ENCODE data around the gene CTBP1. TPM values are rescaled to one million over a fixed set of nuclear protein-coding genes. Genes with fewer than 3 reads are reported as not detected.

The CTBP1 gene
- total and polyA plus RNA-seq, 9 of the 15 experiments (the other 6 are each of a cell fraction or from before 2014, with no cell fraction given): 14.5 to 162 (median 68.2) TPM

DNA sequence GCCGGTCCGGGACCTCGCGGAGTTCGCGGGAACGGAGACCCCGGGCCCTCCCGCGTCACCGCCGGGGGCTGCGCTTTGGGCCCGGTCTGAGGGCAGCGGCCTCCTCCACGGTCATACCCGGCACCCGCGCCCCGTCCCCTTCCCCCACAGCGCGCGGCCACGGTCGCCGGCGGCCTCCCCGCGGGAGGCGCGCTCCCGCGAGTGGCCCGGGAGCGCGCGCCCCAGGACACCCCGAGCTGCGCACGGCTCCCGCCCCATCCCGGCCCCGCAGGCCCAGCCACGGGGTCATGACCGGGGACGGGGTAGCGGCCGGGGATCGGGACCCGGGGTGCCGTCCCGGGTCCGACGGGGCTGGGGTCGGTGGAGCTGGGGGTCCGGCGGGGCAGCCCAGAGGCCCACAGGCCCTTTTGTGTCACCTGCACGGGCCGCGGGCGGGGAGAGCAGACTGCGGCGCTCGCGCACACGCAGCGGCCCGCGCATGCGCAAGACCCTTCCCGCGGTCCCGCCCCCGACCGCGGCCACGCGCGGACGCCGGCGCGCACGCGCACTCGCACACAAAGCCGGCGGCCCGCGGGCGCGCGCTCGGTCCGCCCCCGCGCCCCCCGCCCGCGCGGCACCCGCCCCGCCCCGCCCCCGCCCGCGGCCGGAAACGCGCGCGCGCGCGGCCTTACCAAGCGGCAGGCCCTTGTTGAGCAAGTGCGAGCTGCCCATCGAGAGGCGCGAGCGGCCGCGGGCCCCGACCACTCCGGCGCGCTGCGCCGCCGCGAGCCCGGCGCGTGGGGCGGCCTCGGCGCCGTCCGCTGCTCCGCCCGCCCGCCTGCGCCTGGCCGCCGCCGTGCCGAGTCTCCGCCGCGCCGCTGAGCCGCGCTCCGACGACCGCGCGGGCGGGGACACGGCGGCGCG lies at the start of gene CTBP1 (continued):
- TF ChIP-seq, protein P1, sequence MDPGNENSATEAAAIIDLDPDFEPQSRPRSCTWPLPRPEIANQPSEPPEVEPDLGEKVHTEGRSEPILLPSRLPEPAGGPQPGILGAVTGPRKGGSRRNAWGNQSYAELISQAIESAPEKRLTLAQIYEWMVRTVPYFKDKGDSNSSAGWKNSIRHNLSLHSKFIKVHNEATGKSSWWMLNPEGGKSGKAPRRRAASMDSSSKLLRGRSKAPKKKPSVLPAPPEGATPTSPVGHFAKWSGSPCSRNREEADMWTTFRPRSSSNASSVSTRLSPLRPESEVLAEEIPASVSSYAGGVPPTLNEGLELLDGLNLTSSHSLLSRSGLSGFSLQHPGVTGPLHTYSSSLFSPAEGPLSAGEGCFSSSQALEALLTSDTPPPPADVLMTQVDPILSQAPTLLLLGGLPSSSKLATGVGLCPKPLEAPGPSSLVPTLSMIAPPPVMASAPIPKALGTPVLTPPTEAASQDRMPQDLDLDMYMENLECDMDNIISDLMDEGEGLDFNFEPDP (CRISPR knock-in tag; IDR thresholded peaks at IDR 0.05): no peak
- TF ChIP-seq, protein P2, sequence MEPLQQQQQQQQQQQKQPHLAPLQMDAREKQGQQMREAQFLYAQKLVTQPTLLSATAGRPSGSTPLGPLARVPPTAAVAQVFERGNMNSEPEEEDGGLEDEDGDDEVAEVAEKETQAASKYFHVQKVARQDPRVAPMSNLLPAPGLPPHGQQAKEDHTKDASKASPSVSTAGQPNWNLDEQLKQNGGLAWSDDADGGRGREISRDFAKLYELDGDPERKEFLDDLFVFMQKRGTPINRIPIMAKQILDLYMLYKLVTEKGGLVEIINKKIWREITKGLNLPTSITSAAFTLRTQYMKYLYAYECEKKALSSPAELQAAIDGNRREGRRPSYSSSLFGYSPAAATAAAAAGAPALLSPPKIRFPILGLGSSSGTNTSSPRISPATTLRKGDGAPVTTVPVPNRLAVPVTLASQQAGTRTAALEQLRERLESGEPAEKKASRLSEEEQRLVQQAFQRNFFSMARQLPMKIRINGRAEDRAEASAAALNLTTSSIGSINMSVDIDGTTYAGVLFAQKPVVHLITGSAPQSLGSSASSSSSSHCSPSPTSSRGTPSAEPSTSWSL (CRISPR knock-in tag; IDR thresholded peaks at IDR 0.05; ENCODE audit: borderline replicate concordance): no peak
- peak; percentile 65; the same call in 1 of the 2 replicates for TF ChIP-seq GATAD2B (IDR thresholded peaks at IDR 0.05; ENCODE audit: borderline replicate concordance)
- TF ChIP-seq, protein P3, sequence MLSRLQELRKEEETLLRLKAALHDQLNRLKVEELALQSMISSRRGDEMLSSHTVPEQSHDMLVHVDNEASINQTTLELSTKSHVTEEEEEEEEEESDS (CRISPR knock-in tag; IDR thresholded peaks at IDR 0.05): no peak
- no peak for TF ChIP-seq NFXL1 (CRISPR knock-in tag; IDR thresholded peaks at IDR 0.05)
- 0 out of 2 replicates have a peak, but pooled peaks have one; percentile 78 for TF ChIP-seq ZKSCAN8 (CRISPR knock-in tag; IDR thresholded peaks at IDR 0.05)
- TF ChIP-seq, protein P4, sequence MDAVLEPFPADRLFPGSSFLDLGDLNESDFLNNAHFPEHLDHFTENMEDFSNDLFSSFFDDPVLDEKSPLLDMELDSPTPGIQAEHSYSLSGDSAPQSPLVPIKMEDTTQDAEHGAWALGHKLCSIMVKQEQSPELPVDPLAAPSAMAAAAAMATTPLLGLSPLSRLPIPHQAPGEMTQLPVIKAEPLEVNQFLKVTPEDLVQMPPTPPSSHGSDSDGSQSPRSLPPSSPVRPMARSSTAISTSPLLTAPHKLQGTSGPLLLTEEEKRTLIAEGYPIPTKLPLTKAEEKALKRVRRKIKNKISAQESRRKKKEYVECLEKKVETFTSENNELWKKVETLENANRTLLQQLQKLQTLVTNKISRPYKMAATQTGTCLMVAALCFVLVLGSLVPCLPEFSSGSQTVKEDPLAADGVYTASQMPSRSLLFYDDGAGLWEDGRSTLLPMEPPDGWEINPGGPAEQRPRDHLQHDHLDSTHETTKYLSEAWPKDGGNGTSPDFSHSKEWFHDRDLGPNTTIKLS (IDR thresholded peaks at IDR 0.05; ENCODE audit: borderline replicate concordance, low read depth): peak; percentile 47; the same call in 1 of the 2 replicates
- no peak; the same call in 1 of the 2 replicates for TF ChIP-seq ETV5 (CRISPR knock-in tag; IDR thresholded peaks at IDR 0.05; ENCODE audit: low read depth)
- TF ChIP-seq SETDB1 (IDR thresholded peaks at IDR 0.05; ENCODE audit: low read length): no peak
- no peak for TF ChIP-seq SAFB2 (IDR thresholded peaks at IDR 0.05; ENCODE audit: borderline replicate concordance, low read depth, low read length, severe bottlenecking)
- no peak for TF ChIP-seq RBM22 (IDR thresholded peaks at IDR 0.05; ENCODE audit: low read depth, low read length, poor library complexity, severe bottlenecking)
- no peak for TF ChIP-seq TCF7 (IDR thresholded peaks at IDR 0.05; ENCODE audit: borderline replicate concordance)
- TF ChIP-seq HMG20A (CRISPR knock-in tag; conservative IDR thresholded peaks at IDR 0.05): no peak
- TF ChIP-seq, protein P5, sequence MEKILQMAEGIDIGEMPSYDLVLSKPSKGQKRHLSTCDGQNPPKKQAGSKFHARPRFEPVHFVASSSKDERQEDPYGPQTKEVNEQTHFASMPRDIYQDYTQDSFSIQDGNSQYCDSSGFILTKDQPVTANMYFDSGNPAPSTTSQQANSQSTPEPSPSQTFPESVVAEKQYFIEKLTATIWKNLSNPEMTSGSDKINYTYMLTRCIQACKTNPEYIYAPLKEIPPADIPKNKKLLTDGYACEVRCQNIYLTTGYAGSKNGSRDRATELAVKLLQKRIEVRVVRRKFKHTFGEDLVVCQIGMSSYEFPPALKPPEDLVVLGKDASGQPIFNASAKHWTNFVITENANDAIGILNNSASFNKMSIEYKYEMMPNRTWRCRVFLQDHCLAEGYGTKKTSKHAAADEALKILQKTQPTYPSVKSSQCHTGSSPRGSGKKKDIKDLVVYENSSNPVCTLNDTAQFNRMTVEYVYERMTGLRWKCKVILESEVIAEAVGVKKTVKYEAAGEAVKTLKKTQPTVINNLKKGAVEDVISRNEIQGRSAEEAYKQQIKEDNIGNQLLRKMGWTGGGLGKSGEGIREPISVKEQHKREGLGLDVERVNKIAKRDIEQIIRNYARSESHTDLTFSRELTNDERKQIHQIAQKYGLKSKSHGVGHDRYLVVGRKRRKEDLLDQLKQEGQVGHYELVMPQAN (IDR thresholded peaks at IDR 0.05; ENCODE audit: borderline replicate concordance): no peak
- TF ChIP-seq FOS (IDR thresholded peaks at IDR 0.05; ENCODE audit: extremely low read depth, insufficient read length): no peak
- no peak for TF ChIP-seq ESRRA (IDR thresholded peaks at IDR 0.05; ENCODE audit: borderline replicate concordance, low read depth)
- TF ChIP-seq PCBP2 (IDR thresholded peaks at IDR 0.05; ENCODE audit: low read depth, low read length, poor library complexity, severe bottlenecking): no peak
- TF ChIP-seq, protein P6, sequence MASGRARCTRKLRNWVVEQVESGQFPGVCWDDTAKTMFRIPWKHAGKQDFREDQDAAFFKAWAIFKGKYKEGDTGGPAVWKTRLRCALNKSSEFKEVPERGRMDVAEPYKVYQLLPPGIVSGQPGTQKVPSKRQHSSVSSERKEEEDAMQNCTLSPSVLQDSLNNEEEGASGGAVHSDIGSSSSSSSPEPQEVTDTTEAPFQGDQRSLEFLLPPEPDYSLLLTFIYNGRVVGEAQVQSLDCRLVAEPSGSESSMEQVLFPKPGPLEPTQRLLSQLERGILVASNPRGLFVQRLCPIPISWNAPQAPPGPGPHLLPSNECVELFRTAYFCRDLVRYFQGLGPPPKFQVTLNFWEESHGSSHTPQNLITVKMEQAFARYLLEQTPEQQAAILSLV (tag; IDR thresholded peaks at IDR 0.05): no peak

Measured in K562 (cell line).